ENCODE results near the gene NUCB1. TPM values are rescaled to one million over a fixed set of nuclear protein-coding genes. Genes with fewer than 3 reads are reported as not detected.

Gene NUCB1
- total and polyA plus RNA-seq, 9 of the 15 experiments (the other 6 are each of a cell fraction or from before 2014, with no cell fraction given), result 3.1 to 153 (median 71.7) TPM

- TF ChIP-seq, protein P1, sequence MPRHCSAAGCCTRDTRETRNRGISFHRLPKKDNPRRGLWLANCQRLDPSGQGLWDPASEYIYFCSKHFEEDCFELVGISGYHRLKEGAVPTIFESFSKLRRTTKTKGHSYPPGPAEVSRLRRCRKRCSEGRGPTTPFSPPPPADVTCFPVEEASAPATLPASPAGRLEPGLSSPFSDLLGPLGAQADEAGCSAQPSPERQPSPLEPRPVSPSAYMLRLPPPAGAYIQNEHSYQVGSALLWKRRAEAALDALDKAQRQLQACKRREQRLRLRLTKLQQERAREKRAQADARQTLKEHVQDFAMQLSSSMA (CRISPR knock-in tag; IDR thresholded peaks at IDR 0.05), result no peak
- no peak for TF ChIP-seq TRIM25 (IDR thresholded peaks at IDR 0.05; ENCODE audit: borderline replicate concordance)
- TF ChIP-seq POLR2AphosphoS2 (IDR thresholded peaks at IDR 0.05; ENCODE audit: low read length), result peak; percentile 44; the same call in 1 of the 2 replicates
- no peak for TF ChIP-seq MXD1 (CRISPR knock-in tag; IDR thresholded peaks at IDR 0.05; ENCODE audit: borderline replicate concordance, poor library complexity, severe bottlenecking)
- peak; percentile 85 for TF ChIP-seq RB1 (IDR thresholded peaks at IDR 0.05; ENCODE audit: low read depth)
- TF ChIP-seq GATAD2B (IDR thresholded peaks at IDR 0.05; ENCODE audit: borderline replicate concordance), result peak; percentile 93
- no peak for TF ChIP-seq SAP30 (IDR thresholded peaks at IDR 0.05; ENCODE audit: borderline replicate concordance, insufficient read depth, low read depth, low read length, poor library complexity, severe bottlenecking)
- TF ChIP-seq, protein P2, sequence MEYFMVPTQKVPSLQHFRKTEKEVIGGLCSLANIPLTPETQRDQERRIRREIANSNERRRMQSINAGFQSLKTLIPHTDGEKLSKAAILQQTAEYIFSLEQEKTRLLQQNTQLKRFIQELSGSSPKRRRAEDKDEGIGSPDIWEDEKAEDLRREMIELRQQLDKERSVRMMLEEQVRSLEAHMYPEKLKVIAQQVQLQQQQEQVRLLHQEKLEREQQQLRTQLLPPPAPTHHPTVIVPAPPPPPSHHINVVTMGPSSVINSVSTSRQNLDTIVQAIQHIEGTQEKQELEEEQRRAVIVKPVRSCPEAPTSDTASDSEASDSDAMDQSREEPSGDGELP (CRISPR knock-in tag; IDR thresholded peaks at IDR 0.05; ENCODE audit: borderline replicate concordance), result peak; percentile 77
- peak; percentile 79 for TF ChIP-seq MYNN (IDR thresholded peaks at IDR 0.05)
- no peak for TF ChIP-seq MYNN (CRISPR knock-in tag; IDR thresholded peaks at IDR 0.05)
- 0 out of 2 replicates have a peak, but pooled peaks have one; percentile 16 for TF ChIP-seq HINFP (tag; conservative IDR thresholded peaks at IDR 0.05; ENCODE audit: low read depth)
These were observed 63.5 kb downstream of the NUCB1 start (continued) for GRCh38 chr19:48963371-48964204.
